Measurements from ENCODE around the gene MASP1.

Gene MASP1

DNA sequence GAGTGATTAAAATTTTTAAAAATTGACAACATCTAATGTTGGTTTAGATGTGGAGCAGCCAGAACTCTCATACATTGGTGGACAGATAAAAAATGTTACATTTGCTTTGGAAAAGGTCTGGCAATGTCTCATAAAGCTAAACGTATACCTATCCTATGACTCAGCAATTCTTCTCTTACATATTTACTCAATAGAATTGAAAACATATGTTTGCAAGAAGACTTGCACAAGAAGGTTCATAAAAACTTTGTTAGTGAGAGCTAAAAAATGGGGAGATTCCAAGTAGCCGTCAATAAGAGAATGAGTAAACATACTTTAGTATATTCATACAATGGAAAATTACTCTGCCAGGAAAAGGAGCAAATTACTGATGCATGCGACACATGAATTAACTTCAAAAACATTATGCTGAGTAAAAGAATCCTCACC, 30.0 kb downstream of the MASP1 start:
- no peak overlapping the region for H3K4me3 ChIP-seq (ENCODE audit: low read depth, low read length)
- CTCF ChIA-PET = interaction anchor here (0.7 to 5.9 kb wide), 2 partner anchors 57 to 418 kb away, joined by 3 to 40 read pairs; no protein-coding TSS in a partner anchor
- POLR2A ChIA-PET = interaction anchor here (0.6 to 0.9 kb wide), 3 partner anchors 29 to 59 kb away, joined by 3 read pairs; no protein-coding TSS in a partner anchor
- peak; percentile 91 for DNase-seq (ENCODE audit: low read depth, low spot score)
- TF ChIP-seq, protein P1, sequence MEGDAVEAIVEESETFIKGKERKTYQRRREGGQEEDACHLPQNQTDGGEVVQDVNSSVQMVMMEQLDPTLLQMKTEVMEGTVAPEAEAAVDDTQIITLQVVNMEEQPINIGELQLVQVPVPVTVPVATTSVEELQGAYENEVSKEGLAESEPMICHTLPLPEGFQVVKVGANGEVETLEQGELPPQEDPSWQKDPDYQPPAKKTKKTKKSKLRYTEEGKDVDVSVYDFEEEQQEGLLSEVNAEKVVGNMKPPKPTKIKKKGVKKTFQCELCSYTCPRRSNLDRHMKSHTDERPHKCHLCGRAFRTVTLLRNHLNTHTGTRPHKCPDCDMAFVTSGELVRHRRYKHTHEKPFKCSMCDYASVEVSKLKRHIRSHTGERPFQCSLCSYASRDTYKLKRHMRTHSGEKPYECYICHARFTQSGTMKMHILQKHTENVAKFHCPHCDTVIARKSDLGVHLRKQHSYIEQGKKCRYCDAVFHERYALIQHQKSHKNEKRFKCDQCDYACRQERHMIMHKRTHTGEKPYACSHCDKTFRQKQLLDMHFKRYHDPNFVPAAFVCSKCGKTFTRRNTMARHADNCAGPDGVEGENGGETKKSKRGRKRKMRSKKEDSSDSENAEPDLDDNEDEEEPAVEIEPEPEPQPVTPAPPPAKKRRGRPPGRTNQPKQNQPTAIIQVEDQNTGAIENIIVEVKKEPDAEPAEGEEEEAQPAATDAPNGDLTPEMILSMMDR (IDR thresholded peaks at IDR 0.05; ENCODE audit: insufficient read depth, low read length, missing control alignments) = no peak

DNA sequence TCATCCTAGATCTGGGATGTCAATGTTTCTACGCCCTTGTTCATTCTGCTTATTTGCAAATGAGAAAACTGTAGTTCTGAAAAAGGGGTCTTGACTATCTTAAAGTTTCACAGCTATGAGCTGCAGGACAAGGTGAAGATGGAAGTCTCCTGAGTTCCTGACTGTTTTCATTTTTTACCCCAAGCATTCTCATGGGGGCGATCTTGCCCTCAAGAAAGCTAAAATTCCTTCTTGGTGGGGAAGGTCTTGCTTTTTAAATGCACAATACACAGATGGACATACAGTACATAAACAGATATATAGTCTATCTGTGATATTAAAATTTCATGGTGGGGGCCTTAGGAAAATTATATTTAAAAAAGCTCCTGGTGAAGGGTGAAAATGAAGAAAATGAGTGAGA, 32.4 kb downstream of the MASP1 start:
- ChIA-PET CTCF (interaction anchor here (0.7 to 5.9 kb wide), 9 partner anchors 9 to 420 kb away, joined by 3 to 40 read pairs (median 5); no protein-coding TSS in a partner anchor), POLR2A (no interaction called here)
- TF ChIP-seq, protein P1 (IDR thresholded peaks at IDR 0.05; ENCODE audit: insufficient read depth, low read length, missing control alignments) = no peak
- H3K4me3 ChIP-seq (ENCODE audit: low read depth, low read length) = no peak overlapping the region
- no peak for DNase-seq (ENCODE audit: low read depth, low spot score)

DNA sequence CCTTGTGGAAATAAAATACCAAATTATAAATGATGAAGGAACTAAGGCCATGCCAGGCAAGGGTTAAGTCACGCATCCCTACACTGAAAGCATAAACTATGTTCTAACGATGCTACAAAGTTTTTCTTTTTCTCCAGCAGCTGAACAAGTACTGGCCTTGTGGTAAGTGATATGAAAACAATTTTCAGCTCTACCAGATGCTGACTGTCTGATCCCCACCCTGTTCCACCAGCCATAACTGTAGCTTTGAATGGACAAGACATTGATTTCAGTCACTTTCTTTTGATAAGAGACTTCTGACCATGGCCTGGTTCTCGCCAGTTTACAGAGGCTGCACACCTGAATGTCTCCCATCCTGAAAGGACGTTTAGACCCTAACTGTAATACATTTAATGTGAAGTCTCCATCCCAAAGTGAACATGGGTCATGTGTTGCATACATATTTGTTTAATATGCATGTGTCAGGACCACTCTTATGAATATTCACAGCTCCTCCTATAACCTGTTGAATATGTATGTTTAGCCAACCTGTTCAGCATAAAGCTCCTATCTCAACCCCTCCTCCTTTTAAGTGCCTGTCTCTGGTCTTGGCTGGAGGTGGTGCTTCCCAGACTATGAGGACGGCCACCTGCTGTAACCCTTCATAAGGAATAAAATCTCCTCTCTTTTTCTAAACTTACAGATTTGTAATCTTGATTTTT, 33.4 kb downstream of the MASP1 start:
- POLR2A ChIA-PET = no interaction called here
- CTCF ChIA-PET = interaction anchor here (1.0 to 5.9 kb wide), 7 partner anchors 8 to 421 kb away, joined by 3 to 40 read pairs (median 5); no protein-coding TSS in a partner anchor

DNA sequence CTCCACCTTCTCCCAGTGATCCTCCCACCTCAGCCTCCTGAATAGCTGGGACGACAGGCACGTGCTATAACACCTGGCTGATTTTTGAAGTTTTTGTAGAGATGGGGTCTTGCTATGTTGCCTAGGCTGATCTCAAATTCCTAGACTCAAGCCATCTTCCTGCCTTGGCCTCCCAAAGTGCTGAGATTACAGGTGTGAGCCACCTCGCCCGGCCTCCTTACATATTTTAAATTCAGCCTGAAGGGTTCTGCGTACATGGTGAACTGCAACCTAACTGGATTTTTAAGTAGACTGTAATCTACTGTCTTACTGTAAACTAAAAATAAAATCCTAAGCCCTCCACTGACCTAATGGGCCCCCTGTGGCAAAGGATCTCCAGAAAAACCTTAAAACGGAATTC, 34.1 kb downstream of the MASP1 start:
- H3K4me3 ChIP-seq (ENCODE audit: low read depth, low read length) = no peak overlapping the region
- DNase-seq (ENCODE audit: low read depth, low spot score) = no peak
- CTCF ChIA-PET = interaction anchor here (1.3 to 5.9 kb wide), 5 partner anchors 7 to 61 kb away, joined by 3 to 40 read pairs (median 5); no protein-coding TSS in a partner anchor
- TF ChIP-seq, protein P1 (IDR thresholded peaks at IDR 0.05; ENCODE audit: insufficient read depth, low read length, missing control alignments) = no peak
- POLR2A ChIA-PET = no interaction called here

More for the DNA sequence above, 33.4 kb downstream of the MASP1 start:
- no peak overlapping the region for H3K4me3 ChIP-seq (ENCODE audit: low read depth, low read length)
- no peak for DNase-seq (ENCODE audit: low read depth, low spot score)
- TF ChIP-seq, protein P1 (IDR thresholded peaks at IDR 0.05; ENCODE audit: insufficient read depth, low read length, missing control alignments) = no peak

DNA sequence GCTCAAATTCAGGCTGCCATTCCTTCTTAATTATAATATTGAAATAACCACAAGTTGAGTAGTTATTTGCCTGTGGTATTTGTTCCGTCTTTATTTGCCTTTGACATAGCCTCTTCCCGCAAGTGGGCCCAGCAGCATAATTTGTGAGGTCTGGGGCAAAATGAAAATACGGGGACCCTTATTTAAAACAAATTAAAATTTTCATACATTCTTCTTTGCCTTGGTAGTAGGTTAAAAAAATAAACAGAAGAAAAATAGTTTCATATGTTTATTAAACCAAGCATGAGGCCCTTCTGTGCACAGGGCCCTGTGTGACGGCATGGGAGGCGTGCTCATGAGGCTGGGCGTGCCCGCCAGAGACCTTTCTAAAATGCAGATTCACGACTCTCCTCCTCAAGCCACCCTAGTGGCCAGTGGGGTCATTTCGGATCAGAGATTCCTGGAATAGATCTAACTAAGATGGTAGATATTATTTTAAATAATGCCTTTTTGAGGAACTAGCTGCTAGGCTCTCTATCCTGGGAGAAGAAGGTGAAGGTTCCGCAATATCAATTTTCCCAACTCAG, 35.4 kb downstream of the MASP1 start:
- ChIA-PET POLR2A (no interaction called here), CTCF (interaction anchor here (0.6 to 5.9 kb wide), 6 partner anchors 9 to 63 kb away, joined by 3 to 40 read pairs (median 3); no protein-coding TSS in a partner anchor)
- DNase-seq (ENCODE audit: low read depth, low spot score) = no peak
- H3K4me3 ChIP-seq (ENCODE audit: low read depth, low read length) = no peak overlapping the region
- TF ChIP-seq, protein P1 (IDR thresholded peaks at IDR 0.05; ENCODE audit: insufficient read depth, low read length, missing control alignments) = no peak

DNA sequence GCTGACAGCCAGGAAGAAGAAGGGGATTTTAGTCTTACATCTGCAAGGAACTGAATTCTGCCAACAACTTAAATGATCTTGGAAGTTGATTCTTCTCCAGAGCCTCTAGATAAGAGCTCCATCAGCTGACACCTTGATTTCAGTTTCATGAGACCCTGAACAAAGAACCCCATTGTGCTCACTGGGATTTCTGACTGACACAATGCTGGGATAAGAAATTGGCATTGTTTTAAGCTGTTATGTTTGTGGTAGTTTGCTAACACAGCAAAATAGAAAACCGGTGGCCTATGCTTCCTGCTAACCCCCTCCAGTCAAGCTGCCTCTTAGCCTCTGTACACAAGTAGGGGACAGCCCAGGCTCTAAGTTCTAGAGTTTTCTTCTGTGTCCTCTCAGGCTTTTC, 36.2 kb downstream of the MASP1 start:
- CTCF ChIA-PET = interaction anchor here (0.9 to 2.0 kb wide), 4 partner anchors 12 to 424 kb away, joined by 3 to 8 read pairs (median 4); no protein-coding TSS in a partner anchor
- TF ChIP-seq, protein P1 (IDR thresholded peaks at IDR 0.05; ENCODE audit: insufficient read depth, low read length, missing control alignments) = no peak
- DNase-seq (ENCODE audit: low read depth, low spot score) = no peak
- POLR2A ChIA-PET = no interaction called here
- no peak overlapping the region for H3K4me3 ChIP-seq (ENCODE audit: low read depth, low read length)
